HCT116 (cell line): Measurements from ENCODE around the gene TMEM134.

Source experiments
- CBX3 ChIP-seq: IDR thresholded peaks from 2 replicates; pipeline ENCODE4 v1.6.1; 2012; ENCODE audit warnings: low read depth
- EZH2 ChIP-seq: fragments of 200-600 bp; sonication (generic); IDR thresholded peaks from 2 replicates; pipeline ENCODE4 v1.6.1; 2017; ENCODE audit warnings: antibody characterized with exemption, mixed run types
- EZH2phosphoT487 ChIP-seq: fragments of 200-600 bp; IDR thresholded peaks from 2 replicates; pipeline ENCODE4 v1.6.1; 2018; ENCODE audit warnings: antibody characterized with exemption, borderline replicate concordance
- JUND ChIP-seq: IDR thresholded peaks from 2 replicates; pipeline ENCODE4 v1.6.1; 2012
- POLR2A ChIP-seq: IDR thresholded peaks from 2 replicates; pipeline ENCODE4 v1.7.0; 2011; ENCODE audit warnings: borderline replicate concordance; ENCODE audit not compliant: insufficient read depth, insufficient read length; ENCODE audit errors: extremely low read depth
- POLR2AphosphoS5 ChIP-seq: IDR thresholded peaks from 2 replicates; pipeline ENCODE4 v1.6.1; 2011; ENCODE audit warnings: mild to moderate bottlenecking, low read depth, low read length, moderate library complexity
- RAD21 ChIP-seq: IDR thresholded peaks from 2 replicates; pipeline ENCODE4 v1.6.1; 2012; ENCODE audit warnings: low read depth, mild to moderate bottlenecking
- YY1 ChIP-seq: IDR thresholded peaks from 2 replicates; pipeline ENCODE4 v1.6.1; 2011; ENCODE audit warnings: low read length, low read depth, moderate library complexity, mild to moderate bottlenecking; ENCODE audit not compliant: insufficient replicate concordance; ENCODE audit errors: extremely low read depth
- ZNF274 ChIP-seq: fragments of 200-500 bp; sonication (Bioruptor generic); IDR thresholded peaks from 2 replicates; pipeline ENCODE4 v1.6.1; 2014; ENCODE audit warnings: mild to moderate bottlenecking, low read depth, low read length, inconsistent platforms
- TF ChIP-seq, protein P1 (sequence below): IDR thresholded peaks from 2 replicates; pipeline ENCODE4 v1.6.1; 2012; ENCODE audit warnings: low read depth
- TF ChIP-seq, protein P2 (sequence below), 3 experiments: fragments of 200-600 bp in 1 of 3; sonication (generic) in 1 of 3; IDR thresholded peaks in 2 of 3; conservative IDR thresholded peaks in 1 of 3; 2 replicates each; pipeline ENCODE4 v1.5.1; 2012 to 2017; ENCODE audit warnings: low read depth in 2 of 3, low read length in 2 of 3, antibody characterized with exemption in 1 of 3, borderline replicate concordance in 1 of 3, control low read depth in 1 of 3, mild to moderate bottlenecking in 1 of 3, mixed read lengths in 1 of 3, mixed run types in 1 of 3, moderate library complexity in 1 of 3; ENCODE audit not compliant: insufficient read depth in 1 of 3
- TF ChIP-seq, protein P3 (sequence below): IDR thresholded peaks from 2 replicates; pipeline ENCODE4 v1.6.1; 2012
- TF ChIP-seq, protein P4 (sequence below): IDR thresholded peaks from 2 replicates; pipeline ENCODE4 v1.6.1; 2011; ENCODE audit warnings: mild to moderate bottlenecking, low read length, moderate library complexity; ENCODE audit not compliant: insufficient replicate concordance; ENCODE audit errors: extremely low read depth

- TF ChIP-seq, protein P1, sequence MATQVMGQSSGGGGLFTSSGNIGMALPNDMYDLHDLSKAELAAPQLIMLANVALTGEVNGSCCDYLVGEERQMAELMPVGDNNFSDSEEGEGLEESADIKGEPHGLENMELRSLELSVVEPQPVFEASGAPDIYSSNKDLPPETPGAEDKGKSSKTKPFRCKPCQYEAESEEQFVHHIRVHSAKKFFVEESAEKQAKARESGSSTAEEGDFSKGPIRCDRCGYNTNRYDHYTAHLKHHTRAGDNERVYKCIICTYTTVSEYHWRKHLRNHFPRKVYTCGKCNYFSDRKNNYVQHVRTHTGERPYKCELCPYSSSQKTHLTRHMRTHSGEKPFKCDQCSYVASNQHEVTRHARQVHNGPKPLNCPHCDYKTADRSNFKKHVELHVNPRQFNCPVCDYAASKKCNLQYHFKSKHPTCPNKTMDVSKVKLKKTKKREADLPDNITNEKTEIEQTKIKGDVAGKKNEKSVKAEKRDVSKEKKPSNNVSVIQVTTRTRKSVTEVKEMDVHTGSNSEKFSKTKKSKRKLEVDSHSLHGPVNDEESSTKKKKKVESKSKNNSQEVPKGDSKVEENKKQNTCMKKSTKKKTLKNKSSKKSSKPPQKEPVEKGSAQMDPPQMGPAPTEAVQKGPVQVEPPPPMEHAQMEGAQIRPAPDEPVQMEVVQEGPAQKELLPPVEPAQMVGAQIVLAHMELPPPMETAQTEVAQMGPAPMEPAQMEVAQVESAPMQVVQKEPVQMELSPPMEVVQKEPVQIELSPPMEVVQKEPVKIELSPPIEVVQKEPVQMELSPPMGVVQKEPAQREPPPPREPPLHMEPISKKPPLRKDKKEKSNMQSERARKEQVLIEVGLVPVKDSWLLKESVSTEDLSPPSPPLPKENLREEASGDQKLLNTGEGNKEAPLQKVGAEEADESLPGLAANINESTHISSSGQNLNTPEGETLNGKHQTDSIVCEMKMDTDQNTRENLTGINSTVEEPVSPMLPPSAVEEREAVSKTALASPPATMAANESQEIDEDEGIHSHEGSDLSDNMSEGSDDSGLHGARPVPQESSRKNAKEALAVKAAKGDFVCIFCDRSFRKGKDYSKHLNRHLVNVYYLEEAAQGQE = no peak
- TF ChIP-seq, protein P2, sequence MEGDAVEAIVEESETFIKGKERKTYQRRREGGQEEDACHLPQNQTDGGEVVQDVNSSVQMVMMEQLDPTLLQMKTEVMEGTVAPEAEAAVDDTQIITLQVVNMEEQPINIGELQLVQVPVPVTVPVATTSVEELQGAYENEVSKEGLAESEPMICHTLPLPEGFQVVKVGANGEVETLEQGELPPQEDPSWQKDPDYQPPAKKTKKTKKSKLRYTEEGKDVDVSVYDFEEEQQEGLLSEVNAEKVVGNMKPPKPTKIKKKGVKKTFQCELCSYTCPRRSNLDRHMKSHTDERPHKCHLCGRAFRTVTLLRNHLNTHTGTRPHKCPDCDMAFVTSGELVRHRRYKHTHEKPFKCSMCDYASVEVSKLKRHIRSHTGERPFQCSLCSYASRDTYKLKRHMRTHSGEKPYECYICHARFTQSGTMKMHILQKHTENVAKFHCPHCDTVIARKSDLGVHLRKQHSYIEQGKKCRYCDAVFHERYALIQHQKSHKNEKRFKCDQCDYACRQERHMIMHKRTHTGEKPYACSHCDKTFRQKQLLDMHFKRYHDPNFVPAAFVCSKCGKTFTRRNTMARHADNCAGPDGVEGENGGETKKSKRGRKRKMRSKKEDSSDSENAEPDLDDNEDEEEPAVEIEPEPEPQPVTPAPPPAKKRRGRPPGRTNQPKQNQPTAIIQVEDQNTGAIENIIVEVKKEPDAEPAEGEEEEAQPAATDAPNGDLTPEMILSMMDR (IDR thresholded peaks at IDR 0.05 in 2 of 3, conservative IDR thresholded peaks at IDR 0.05 in 1 of 3; ENCODE audit: borderline replicate concordance in 1 of 3, insufficient read depth in 1 of 3, low read depth in 2 of 3, low read length in 2 of 3) = no peak
- TF ChIP-seq EZH2 (no peak), POLR2A (no peak), JUND (no peak), EZH2phosphoT487 (no peak), YY1 (no peak), ZNF274 (no peak), POLR2AphosphoS5 (no peak), CBX3 (no peak), RAD21 (no peak)
- TF ChIP-seq, protein P3, sequence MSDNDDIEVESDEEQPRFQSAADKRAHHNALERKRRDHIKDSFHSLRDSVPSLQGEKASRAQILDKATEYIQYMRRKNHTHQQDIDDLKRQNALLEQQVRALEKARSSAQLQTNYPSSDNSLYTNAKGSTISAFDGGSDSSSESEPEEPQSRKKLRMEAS = no peak
- TF ChIP-seq, protein P4, sequence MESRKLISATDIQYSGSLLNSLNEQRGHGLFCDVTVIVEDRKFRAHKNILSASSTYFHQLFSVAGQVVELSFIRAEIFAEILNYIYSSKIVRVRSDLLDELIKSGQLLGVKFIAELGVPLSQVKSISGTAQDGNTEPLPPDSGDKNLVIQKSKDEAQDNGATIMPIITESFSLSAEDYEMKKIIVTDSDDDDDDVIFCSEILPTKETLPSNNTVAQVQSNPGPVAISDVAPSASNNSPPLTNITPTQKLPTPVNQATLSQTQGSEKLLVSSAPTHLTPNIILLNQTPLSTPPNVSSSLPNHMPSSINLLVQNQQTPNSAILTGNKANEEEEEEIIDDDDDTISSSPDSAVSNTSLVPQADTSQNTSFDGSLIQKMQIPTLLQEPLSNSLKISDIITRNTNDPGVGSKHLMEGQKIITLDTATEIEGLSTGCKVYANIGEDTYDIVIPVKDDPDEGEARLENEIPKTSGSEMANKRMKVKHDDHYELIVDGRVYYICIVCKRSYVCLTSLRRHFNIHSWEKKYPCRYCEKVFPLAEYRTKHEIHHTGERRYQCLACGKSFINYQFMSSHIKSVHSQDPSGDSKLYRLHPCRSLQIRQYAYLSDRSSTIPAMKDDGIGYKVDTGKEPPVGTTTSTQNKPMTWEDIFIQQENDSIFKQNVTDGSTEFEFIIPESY = no peak
Measured at GRCh38 chr11:67418476-67419281, 50.4 kb downstream of the TMEM134 start.
